Measurements from ENCODE around the gene RPS6KA3. TPM values are rescaled to one million over a fixed set of nuclear protein-coding genes. Genes with fewer than 3 reads are reported as not detected.

The RPS6KA3 gene
- total RNA-seq, 1 donor from 2014 or later, result 21.8 TPM

- Mint-ChIP-seq H3K4me3 (ENCODE audit: unreplicated experiment) (no peak overlapping the region), H3K36me3 (ENCODE audit: unreplicated experiment) (peaks cover 25% of the 10 kb centered on the region), H3K4me1 (ENCODE audit: unreplicated experiment) (peaks cover 4% of the 10 kb centered on the region)
Measured at GRCh38 chrX:20233336-20233735, 33.4 kb downstream of the RPS6KA3 start.

GRCh38 chrX:20231598-20231997 lies 35.1 kb downstream of the RPS6KA3 start:
- H3K27me3 Mint-ChIP-seq (ENCODE audit: unreplicated experiment), result no peaks in the 10 kb centered on the region
- H3K27ac Mint-ChIP-seq (ENCODE audit: unreplicated experiment), result peak overlapping the region; percentile 21
- H3K36me3 Mint-ChIP-seq (ENCODE audit: unreplicated experiment), result peaks cover 26% of the 10 kb centered on the region
- no peak for DNase-seq (ENCODE audit: extremely low spot score, unreplicated experiment)
- TF ChIP-seq CTCF (IDR thresholded peaks at IDR 0.05), result no peak
- H3K4me3 Mint-ChIP-seq (ENCODE audit: unreplicated experiment), result no peak overlapping the region
- H3K4me1 Mint-ChIP-seq (ENCODE audit: unreplicated experiment), result peaks cover 4% of the 10 kb centered on the region
- H3K9me3 Mint-ChIP-seq (ENCODE audit: unreplicated experiment), result peaks cover 30% of the 10 kb centered on the region

More at GRCh38 chrX:20233336-20233735, 33.4 kb downstream of the RPS6KA3 start:
- H3K27me3 Mint-ChIP-seq (ENCODE audit: unreplicated experiment), result no peaks in the 10 kb centered on the region
- no peak for DNase-seq (ENCODE audit: extremely low spot score, unreplicated experiment)
- peaks cover 29% of the 10 kb centered on the region for H3K9me3 Mint-ChIP-seq (ENCODE audit: unreplicated experiment)
- no peak overlapping the region for H3K27ac Mint-ChIP-seq (ENCODE audit: unreplicated experiment)
- TF ChIP-seq CTCF (IDR thresholded peaks at IDR 0.05), result no peak

- TF ChIP-seq CTCF (IDR thresholded peaks at IDR 0.05), result no peak
- no peaks in the 10 kb centered on the region for H3K27me3 Mint-ChIP-seq (ENCODE audit: unreplicated experiment)
Measured at GRCh38 chrX:20230406-20230805, 36.3 kb downstream of the RPS6KA3 start.

GRCh38 chrX:20229155-20229554 lies 37.6 kb downstream of the RPS6KA3 start:
- no peak for TF ChIP-seq CTCF (IDR thresholded peaks at IDR 0.05)
- no peak for DNase-seq (ENCODE audit: extremely low spot score, unreplicated experiment)
- H3K4me3 Mint-ChIP-seq (ENCODE audit: unreplicated experiment), result no peak overlapping the region
- peaks cover 18% of the 10 kb centered on the region for H3K9me3 Mint-ChIP-seq (ENCODE audit: unreplicated experiment)
- no peak overlapping the region for H3K27ac Mint-ChIP-seq (ENCODE audit: unreplicated experiment)
- H3K36me3 Mint-ChIP-seq (ENCODE audit: unreplicated experiment), result peaks cover 16% of the 10 kb centered on the region
- H3K27me3 Mint-ChIP-seq (ENCODE audit: unreplicated experiment), result no peaks in the 10 kb centered on the region
- peaks cover 11% of the 10 kb centered on the region for H3K4me1 Mint-ChIP-seq (ENCODE audit: unreplicated experiment)

More at GRCh38 chrX:20230406-20230805, 36.3 kb downstream of the RPS6KA3 start:
- DNase-seq (ENCODE audit: extremely low spot score, unreplicated experiment), result no peak
- no peak overlapping the region for H3K27ac Mint-ChIP-seq (ENCODE audit: unreplicated experiment)
- H3K36me3 Mint-ChIP-seq (ENCODE audit: unreplicated experiment), result peaks cover 22% of the 10 kb centered on the region
- H3K4me3 Mint-ChIP-seq (ENCODE audit: unreplicated experiment), result no peak overlapping the region
- H3K9me3 Mint-ChIP-seq (ENCODE audit: unreplicated experiment), result peaks cover 23% of the 10 kb centered on the region
- H3K4me1 Mint-ChIP-seq (ENCODE audit: unreplicated experiment), result peaks cover 5% of the 10 kb centered on the region

- Mint-ChIP-seq H3K4me3 (ENCODE audit: unreplicated experiment) (no peak overlapping the region), H3K27ac (ENCODE audit: unreplicated experiment) (no peak overlapping the region), H3K4me1 (ENCODE audit: unreplicated experiment) (peaks cover 11% of the 10 kb centered on the region), H3K27me3 (ENCODE audit: unreplicated experiment) (no peaks in the 10 kb centered on the region), H3K9me3 (ENCODE audit: unreplicated experiment) (peaks cover 18% of the 10 kb centered on the region), H3K36me3 (ENCODE audit: unreplicated experiment) (peaks cover 10% of the 10 kb centered on the region)
- no peak for DNase-seq (ENCODE audit: extremely low spot score, unreplicated experiment)
- TF ChIP-seq CTCF (IDR thresholded peaks at IDR 0.05), result no peak
Measured at GRCh38 chrX:20228245-20228644, 38.5 kb downstream of the RPS6KA3 start.

Measured in osteocyte (in vitro differentiated cells).